NB4 (cell line): Measurements from ENCODE around the gene GGACT.

Experiments used
- MYC ChIP-seq: IDR thresholded peaks from 2 replicates; pipeline ENCODE4 v1.6.1; 2011; ENCODE audit warnings: low read depth, low read length
- POLR2A ChIP-seq: IDR thresholded peaks from 2 replicates; pipeline ENCODE4 v1.6.1; 2011; ENCODE audit warnings: mild to moderate bottlenecking; ENCODE audit not compliant: insufficient read length; ENCODE audit errors: extremely low read depth
- TF ChIP-seq, protein P1 (sequence below): IDR thresholded peaks from one replicate; pipeline ENCODE4 v1.5.1; 2012; ENCODE audit warnings: low read depth, low read length
- TF ChIP-seq, protein P2 (sequence below): IDR thresholded peaks from 2 replicates; pipeline ENCODE4 v1.6.1; 2011; ENCODE audit warnings: low read depth, low read length

GRCh38 chr13:100637796-100638195 is 49.2 kb upstream of the GGACT start:
- no peak for TF ChIP-seq POLR2A
- TF ChIP-seq, protein P1, sequence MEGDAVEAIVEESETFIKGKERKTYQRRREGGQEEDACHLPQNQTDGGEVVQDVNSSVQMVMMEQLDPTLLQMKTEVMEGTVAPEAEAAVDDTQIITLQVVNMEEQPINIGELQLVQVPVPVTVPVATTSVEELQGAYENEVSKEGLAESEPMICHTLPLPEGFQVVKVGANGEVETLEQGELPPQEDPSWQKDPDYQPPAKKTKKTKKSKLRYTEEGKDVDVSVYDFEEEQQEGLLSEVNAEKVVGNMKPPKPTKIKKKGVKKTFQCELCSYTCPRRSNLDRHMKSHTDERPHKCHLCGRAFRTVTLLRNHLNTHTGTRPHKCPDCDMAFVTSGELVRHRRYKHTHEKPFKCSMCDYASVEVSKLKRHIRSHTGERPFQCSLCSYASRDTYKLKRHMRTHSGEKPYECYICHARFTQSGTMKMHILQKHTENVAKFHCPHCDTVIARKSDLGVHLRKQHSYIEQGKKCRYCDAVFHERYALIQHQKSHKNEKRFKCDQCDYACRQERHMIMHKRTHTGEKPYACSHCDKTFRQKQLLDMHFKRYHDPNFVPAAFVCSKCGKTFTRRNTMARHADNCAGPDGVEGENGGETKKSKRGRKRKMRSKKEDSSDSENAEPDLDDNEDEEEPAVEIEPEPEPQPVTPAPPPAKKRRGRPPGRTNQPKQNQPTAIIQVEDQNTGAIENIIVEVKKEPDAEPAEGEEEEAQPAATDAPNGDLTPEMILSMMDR = no peak
- TF ChIP-seq MYC = no peak
- TF ChIP-seq, protein P2, sequence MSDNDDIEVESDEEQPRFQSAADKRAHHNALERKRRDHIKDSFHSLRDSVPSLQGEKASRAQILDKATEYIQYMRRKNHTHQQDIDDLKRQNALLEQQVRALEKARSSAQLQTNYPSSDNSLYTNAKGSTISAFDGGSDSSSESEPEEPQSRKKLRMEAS = no peak
